H9 (cell line): ENCODE data around the gene LRRN1. TPM values are rescaled to one million over a fixed set of nuclear protein-coding genes. Genes with fewer than 3 reads are reported as not detected.

Experiments
- DNase-seq: peaks from one replicate; pipeline ENCODE4 v3.0.0-alpha.2; 2017
- H2AFZ ChIP-seq: one replicate; pipeline ENCODE4 v1.6.1; 2013; ENCODE audit warnings: mild to moderate bottlenecking, low read length, control low read depth, moderate library complexity
- H2AK5ac ChIP-seq: 2 replicates; pipeline ENCODE4 v1.6.1; 2013; ENCODE audit warnings: low read length, control low read depth, mixed read lengths; ENCODE audit not compliant: insufficient read length
- H2BK120ac ChIP-seq: one replicate; pipeline ENCODE4 v1.6.1; 2013; ENCODE audit warnings: low read depth, mild to moderate bottlenecking, low read length, control low read depth, inconsistent platforms; ENCODE audit not compliant: poor library complexity, severe bottlenecking
- H2BK12ac ChIP-seq: 2 replicates; pipeline ENCODE4 v1.6.1; 2013; ENCODE audit warnings: low read length, control low read depth, mixed read lengths, low read depth; ENCODE audit not compliant: insufficient read length
- H2BK15ac ChIP-seq: 2 replicates; pipeline ENCODE4 v1.6.1; 2013; ENCODE audit warnings: low read depth, low read length, control low read depth
- H2BK20ac ChIP-seq: one replicate; pipeline ENCODE4 v1.6.1; 2013; ENCODE audit warnings: low read depth, mild to moderate bottlenecking, low read length, control low read depth, inconsistent platforms; ENCODE audit not compliant: poor library complexity, severe bottlenecking
- H2BK5ac ChIP-seq: 2 replicates; pipeline ENCODE4 v1.6.1; 2013; ENCODE audit warnings: low read length, control low read depth, mixed read lengths; ENCODE audit not compliant: insufficient read length
- H3K14ac ChIP-seq: 2 replicates; pipeline ENCODE4 v1.6.1; 2013; ENCODE audit warnings: low read length, control low read depth; ENCODE audit not compliant: insufficient read depth
- H3K18ac ChIP-seq: 2 replicates; pipeline ENCODE4 v1.6.1; 2013; ENCODE audit warnings: low read depth, mild to moderate bottlenecking, mixed read lengths, low read length, control low read depth; ENCODE audit not compliant: insufficient read length
- H3K23ac ChIP-seq: 2 replicates; pipeline ENCODE4 v1.6.1; 2013; ENCODE audit warnings: low read length, control low read depth, mixed read lengths, low read depth; ENCODE audit not compliant: insufficient read length
- H3K23me2 ChIP-seq: 2 replicates; pipeline ENCODE4 v1.6.1; 2013; ENCODE audit warnings: low read depth, mild to moderate bottlenecking, mixed read lengths, low read length, control low read depth; ENCODE audit not compliant: insufficient read length, poor library complexity, severe bottlenecking
- H3K27ac ChIP-seq: 2 replicates; pipeline ENCODE4 v1.5.1; 2013; ENCODE audit warnings: low read length, control low read depth, mixed read lengths, low read depth; ENCODE audit not compliant: insufficient read length
- H3K27me3 ChIP-seq: 2 replicates; pipeline ENCODE4 v1.6.1; 2013; ENCODE audit warnings: low read length, control low read depth, inconsistent platforms; ENCODE audit not compliant: insufficient read depth
- H3K4ac ChIP-seq: 2 replicates; pipeline ENCODE4 v1.6.1; 2013; ENCODE audit warnings: low read depth, mild to moderate bottlenecking, control low read depth, inconsistent platforms, low read length, moderate library complexity
- H3K4me1 ChIP-seq: 2 replicates; pipeline ENCODE4 v1.6.1; 2013; ENCODE audit warnings: low read length, control low read depth, inconsistent platforms; ENCODE audit not compliant: insufficient read depth
- H3K4me2 ChIP-seq: 2 replicates; pipeline ENCODE4 v1.6.1; 2013; ENCODE audit warnings: low read length, control low read depth, mixed read lengths; ENCODE audit not compliant: insufficient read length, insufficient read depth
- H3K56ac ChIP-seq: 2 replicates; pipeline ENCODE4 v1.6.1; 2013; ENCODE audit warnings: low read depth, mild to moderate bottlenecking, mixed read lengths, low read length, control low read depth; ENCODE audit not compliant: insufficient read length
- H3K79me1 ChIP-seq: 2 replicates; pipeline ENCODE4 v1.6.1; 2013; ENCODE audit warnings: low read depth, mild to moderate bottlenecking, moderate library complexity, low read length, control low read depth, inconsistent platforms; ENCODE audit not compliant: insufficient read depth, poor library complexity, severe bottlenecking
- H3K79me2 ChIP-seq: 2 replicates; pipeline ENCODE4 v1.6.1; 2013; ENCODE audit warnings: low read length, control low read depth, inconsistent platforms; ENCODE audit not compliant: insufficient read depth
- H3K9ac ChIP-seq: 2 replicates; pipeline ENCODE4 v1.6.1; 2013; ENCODE audit warnings: low read length, control low read depth, mixed read lengths; ENCODE audit not compliant: insufficient read length; ENCODE audit errors: extremely low read depth
- H3K9me3 ChIP-seq: one replicate; pipeline ENCODE4 v1.6.1; 2013; ENCODE audit warnings: low read depth, low read length, inconsistent platforms; ENCODE audit not compliant: control insufficient read depth
- H3T11ph ChIP-seq: one replicate; pipeline ENCODE4 v1.6.1; 2013; ENCODE audit warnings: mild to moderate bottlenecking, low read length, control low read depth, inconsistent platforms
- H4K20me1 ChIP-seq: one replicate; pipeline ENCODE4 v1.6.1; 2013; ENCODE audit not compliant: control insufficient read depth, insufficient read length, insufficient read depth
- H4K5ac ChIP-seq: 2 replicates; pipeline ENCODE4 v1.6.1; 2013; ENCODE audit warnings: low read depth, mild to moderate bottlenecking, mixed read lengths, low read length, control low read depth; ENCODE audit not compliant: insufficient read length
- H4K8ac ChIP-seq: replicated peaks from 2 replicates; pipeline ENCODE4 v1.6.1; 2013; ENCODE audit warnings: low read length, control low read depth, mixed read lengths, low read depth; ENCODE audit not compliant: insufficient read length
- H4K91ac ChIP-seq: 2 replicates; pipeline ENCODE4 v1.6.1; 2013; ENCODE audit warnings: low read depth, mild to moderate bottlenecking, moderate library complexity, mixed read lengths, low read length, control low read depth; ENCODE audit not compliant: insufficient read length
- H3K27ac Mint-ChIP-seq, 3 experiments: 2 replicates in 2 of 3; 3 replicates in 1 of 3; pipeline ENCODE4 v1.8.0; 2020 to 2021; ENCODE audit warnings: mixed read lengths in 3 of 3, mild to moderate bottlenecking in 1 of 3, moderate library complexity in 1 of 3
- H3K27me3 Mint-ChIP-seq: 2 replicates; pipeline ENCODE4 v1.8.0; 2021; ENCODE audit warnings: low read depth, mild to moderate bottlenecking, moderate library complexity, mixed read lengths
- H3K36me3 Mint-ChIP-seq, 3 experiments: 2 replicates in 2 of 3; 3 replicates in 1 of 3; pipeline ENCODE4 v1.8.0; 2020 to 2021; ENCODE audit warnings: low read depth in 3 of 3, mixed read lengths in 3 of 3; ENCODE audit not compliant: insufficient read depth in 1 of 3
- H3K4me1 Mint-ChIP-seq, 2 experiments: 2 replicates each; pipeline ENCODE4 v1.8.0; 2020; ENCODE audit warnings: mixed read lengths in 2 of 2
- H3K4me3 Mint-ChIP-seq, 2 experiments: 2 replicates in 1 of 2; 3 replicates in 1 of 2; pipeline ENCODE4 v1.8.0; 2020 to 2021; ENCODE audit warnings: mild to moderate bottlenecking in 2 of 2, mixed read lengths in 2 of 2, moderate library complexity in 1 of 2
- H3K9me3 Mint-ChIP-seq, 2 experiments: 2 replicates in 1 of 2; 3 replicates in 1 of 2; pipeline ENCODE4 v1.8.0; 2020; ENCODE audit warnings: mild to moderate bottlenecking in 2 of 2, mixed read lengths in 2 of 2, moderate library complexity in 1 of 2
- CTCF ChIP-seq: fragments of 200-600 bp; sonication (generic); conservative IDR thresholded peaks from 3 replicates; pipeline ENCODE4 v1.8.0; 2021; ENCODE audit warnings: antibody characterized with exemption, mild to moderate bottlenecking
- WGBS: extraction: QIAGEN DNeasy Blood & Tissue Kit; methylation state at CpG from one replicate; pipeline ENCODE4 v1.1.7; 2013; ENCODE audit warnings: missing lambda C conversion rate, low lambda C conversion rate, mixed read lengths; ENCODE audit not compliant: insufficient read length; ENCODE audit errors: extremely low coverage; 5-methylcytosine and 5-hydroxymethylcytosine counted together
- total RNA-seq: library from RNA; stranded (reverse); gene quantifications from 2 replicates; pipeline ENCODE4 v1.2.1, GENCODE V29; 2021

The LRRN1 gene
- total RNA-seq, 1 experiment from 2014 or later: 269 TPM

GRCh38 chr3:3813013-3813412 lies 13.8 kb downstream of the LRRN1 start:
- DNase-seq: no peak
- Histone ChIP-seq H3K23me2 (no peaks in the 10 kb centered on the region), H3K27me3 (no peaks in the 10 kb centered on the region), H2BK15ac (no peak overlapping the region), H2BK20ac (no peak overlapping the region), H3K56ac (no peak overlapping the region), H2BK5ac (no peak overlapping the region), H4K5ac (no peak overlapping the region), H2BK120ac (no peak overlapping the region), H4K91ac (no peak overlapping the region), H3K9me3 (no peaks in the 10 kb centered on the region), H3K79me1 (no peaks in the 10 kb centered on the region), H3K18ac (no peak overlapping the region), H3K4me1 (no peaks in the 10 kb centered on the region), H2BK12ac (no peak overlapping the region), H3K27ac (no peak overlapping the region), H3K4ac (no peak overlapping the region), H3K79me2 (peaks cover 55% of the 10 kb centered on the region), H3T11ph (no peak overlapping the region), H3K14ac (no peak overlapping the region), H3K23ac (no peak overlapping the region), H2AK5ac (no peak overlapping the region), H2AFZ (no peak overlapping the region), H4K20me1 (peaks cover 3% of the 10 kb centered on the region), H4K8ac (no peak overlapping the region), H3K4me2 (no peak overlapping the region), H3K9ac (no peak overlapping the region)
- no peak overlapping the region for H3K4me3 Mint-ChIP-seq
- no CpG with 5 or more reads among the region's 5 CpGs for WGBS
- no peaks in the 10 kb centered on the region for H3K9me3 Mint-ChIP-seq
- H3K27me3 Mint-ChIP-seq: no peaks in the 10 kb centered on the region
- H3K36me3 Mint-ChIP-seq: peaks cover 39 to 86% (median 76%) of the 10 kb centered on the region in 3 experiments
- H3K27ac Mint-ChIP-seq: no peak overlapping the region
- no peak for TF ChIP-seq CTCF
- peaks cover 30 to 46% of the 10 kb centered on the region in 2 experiments for H3K4me1 Mint-ChIP-seq
